ENCODE data around the gene ZNG1B. TPM values are rescaled to one million over a fixed set of nuclear protein-coding genes. Genes with fewer than 3 reads are reported as not detected.
"Not testable (repeated sequence)": the region's sequence is repeated elsewhere in the genome, so short reads cannot be mapped to it uniquely, and the experiment has no call there.

ZNG1B gene
- polyA plus RNA-seq, 4 donors: 16.3 to 33.5 (median 25.6) TPM

GRCh38 chr2:113431773-113432172, 5.7 kb upstream of the ZNG1B start:
- H3K9me3 ChIP-seq (ENCODE audit: control insufficient read depth in 2 of 2, insufficient read depth in 1 of 2, low read depth in 1 of 2, low read length in 1 of 2); DNase-seq; FAIRE-seq; H3K4me3 ChIP-seq (ENCODE audit: low read depth in 1 of 3, low read length in 3 of 3); H3K27me3 ChIP-seq (ENCODE audit: control insufficient read depth in 3 of 3, insufficient read depth in 3 of 3, low read length in 3 of 3); H3K27ac ChIP-seq (ENCODE audit: low read depth in 1 of 3, low read length in 2 of 3); H3K4me1 ChIP-seq (ENCODE audit: control insufficient read depth in 3 of 3, insufficient read depth in 2 of 3, low read depth in 1 of 3, low read length in 2 of 3); H3K36me3 ChIP-seq (ENCODE audit: control insufficient read depth in 3 of 3, insufficient read depth in 2 of 3, low read depth in 1 of 3, low read length in 3 of 3): not testable (repeated sequence)
- WGBS, 3 donors: 25 to 45% methylated on average over 1 of the region's 1 CpG; no CpG with 5 or more reads in 1 of the 3 donors

- not testable (repeated sequence) for H3K27me3 ChIP-seq (ENCODE audit: control insufficient read depth in 3 of 3, insufficient read depth in 3 of 3, low read length in 3 of 3); DNase-seq; H3K27ac ChIP-seq (ENCODE audit: low read depth in 1 of 3, low read length in 2 of 3); H3K4me1 ChIP-seq (ENCODE audit: control insufficient read depth in 3 of 3, insufficient read depth in 2 of 3, low read depth in 1 of 3, low read length in 2 of 3); H3K4me3 ChIP-seq (ENCODE audit: low read depth in 1 of 3, low read length in 3 of 3); FAIRE-seq; H3K36me3 ChIP-seq (ENCODE audit: control insufficient read depth in 3 of 3, insufficient read depth in 2 of 3, low read depth in 1 of 3, low read length in 3 of 3); H3K9me3 ChIP-seq (ENCODE audit: control insufficient read depth in 2 of 2, insufficient read depth in 1 of 2, low read depth in 1 of 2, low read length in 1 of 2)
Observed at GRCh38 chr2:113433468-113433867, 4.0 kb upstream of the ZNG1B start.

GRCh38 chr2:113465770-113466169, 28.3 kb downstream of the ZNG1B start:
- H3K9me3 ChIP-seq (ENCODE audit: control insufficient read depth in 2 of 2, insufficient read depth in 1 of 2, low read depth in 1 of 2, low read length in 1 of 2); H3K4me1 ChIP-seq (ENCODE audit: control insufficient read depth in 3 of 3, insufficient read depth in 2 of 3, low read depth in 1 of 3, low read length in 2 of 3); H3K27ac ChIP-seq (ENCODE audit: low read depth in 1 of 3, low read length in 2 of 3); H3K36me3 ChIP-seq (ENCODE audit: control insufficient read depth in 3 of 3, insufficient read depth in 2 of 3, low read depth in 1 of 3, low read length in 3 of 3); H3K4me3 ChIP-seq (ENCODE audit: low read depth in 1 of 3, low read length in 3 of 3); H3K27me3 ChIP-seq (ENCODE audit: control insufficient read depth in 3 of 3, insufficient read depth in 3 of 3, low read length in 3 of 3); DNase-seq; FAIRE-seq: not testable (repeated sequence)

- not testable (repeated sequence) for H3K36me3 ChIP-seq (ENCODE audit: control insufficient read depth in 3 of 3, insufficient read depth in 2 of 3, low read depth in 1 of 3, low read length in 3 of 3); H3K27me3 ChIP-seq (ENCODE audit: control insufficient read depth in 3 of 3, insufficient read depth in 3 of 3, low read length in 3 of 3); H3K9me3 ChIP-seq (ENCODE audit: control insufficient read depth in 2 of 2, insufficient read depth in 1 of 2, low read depth in 1 of 2, low read length in 1 of 2); H3K4me3 ChIP-seq (ENCODE audit: low read depth in 1 of 3, low read length in 3 of 3); H3K27ac ChIP-seq (ENCODE audit: low read depth in 1 of 3, low read length in 2 of 3); FAIRE-seq; DNase-seq; H3K4me1 ChIP-seq (ENCODE audit: control insufficient read depth in 3 of 3, insufficient read depth in 2 of 3, low read depth in 1 of 3, low read length in 2 of 3)
- 92 to 95% (median 92%) methylated on average over 17 to 18 of the region's 24 CpGs for WGBS, 3 donors
Observed at GRCh38 chr2:113476688-113477368, 39.3 kb downstream of the ZNG1B start.

- not testable (repeated sequence) for H3K36me3 ChIP-seq (ENCODE audit: control insufficient read depth in 3 of 3, insufficient read depth in 2 of 3, low read depth in 1 of 3, low read length in 3 of 3); H3K27me3 ChIP-seq (ENCODE audit: control insufficient read depth in 3 of 3, insufficient read depth in 3 of 3, low read length in 3 of 3); DNase-seq; H3K4me1 ChIP-seq (ENCODE audit: control insufficient read depth in 3 of 3, insufficient read depth in 2 of 3, low read depth in 1 of 3, low read length in 2 of 3); H3K9me3 ChIP-seq (ENCODE audit: control insufficient read depth in 2 of 2, insufficient read depth in 1 of 2, low read depth in 1 of 2, low read length in 1 of 2); H3K4me3 ChIP-seq (ENCODE audit: low read depth in 1 of 3, low read length in 3 of 3); H3K27ac ChIP-seq (ENCODE audit: low read depth in 1 of 3, low read length in 2 of 3); FAIRE-seq
- 95 to 96% methylated on average over 12 of the region's 13 CpGs; no CpG with 5 or more reads in 1 of the 3 donors for WGBS, 3 donors
Observed at GRCh38 chr2:113496527-113496926, 59.0 kb downstream of the ZNG1B start.

GRCh38 chr2:113498365-113498764, 60.9 kb downstream of the ZNG1B start, which contains the start of gene FOXD4L1:
Gene FOXD4L1, plus strand, starts transcription at chr2:113498665. Its CDS starts 592 bp downstream, at chr2:113499257.
- DNase-seq; H3K4me1 ChIP-seq (ENCODE audit: control insufficient read depth in 3 of 3, insufficient read depth in 2 of 3, low read depth in 1 of 3, low read length in 2 of 3); FAIRE-seq; H3K9me3 ChIP-seq (ENCODE audit: control insufficient read depth in 2 of 2, insufficient read depth in 1 of 2, low read depth in 1 of 2, low read length in 1 of 2); H3K27ac ChIP-seq (ENCODE audit: low read depth in 1 of 3, low read length in 2 of 3); H3K36me3 ChIP-seq (ENCODE audit: control insufficient read depth in 3 of 3, insufficient read depth in 2 of 3, low read depth in 1 of 3, low read length in 3 of 3); H3K4me3 ChIP-seq (ENCODE audit: low read depth in 1 of 3, low read length in 3 of 3): not testable (repeated sequence)
- H3K27me3 ChIP-seq (ENCODE audit: control insufficient read depth in 3 of 3, insufficient read depth in 3 of 3, low read length in 3 of 3): peaks cover 0 to 19% (median 0%) of the 10 kb centered on the region in 3 donors
- 35 to 77% (median 47%) methylated on average over 1 to 2 of the region's 4 CpGs for WGBS, 3 donors

- not testable (repeated sequence) for H3K27ac ChIP-seq (ENCODE audit: low read depth in 1 of 3, low read length in 2 of 3); H3K36me3 ChIP-seq (ENCODE audit: control insufficient read depth in 3 of 3, insufficient read depth in 2 of 3, low read depth in 1 of 3, low read length in 3 of 3); H3K9me3 ChIP-seq (ENCODE audit: control insufficient read depth in 2 of 2, insufficient read depth in 1 of 2, low read depth in 1 of 2, low read length in 1 of 2); H3K4me3 ChIP-seq (ENCODE audit: low read depth in 1 of 3, low read length in 3 of 3); DNase-seq; H3K4me1 ChIP-seq (ENCODE audit: control insufficient read depth in 3 of 3, insufficient read depth in 2 of 3, low read depth in 1 of 3, low read length in 2 of 3); FAIRE-seq
- 1 to 7% (median 6%) methylated on average over 28 to 43 of the region's 62 CpGs for WGBS, 3 donors
- H3K27me3 ChIP-seq (ENCODE audit: control insufficient read depth in 3 of 3, insufficient read depth in 3 of 3, low read length in 3 of 3): peaks cover 0 to 22% (median 0%) of the 10 kb centered on the region in 3 donors
Observed at GRCh38 chr2:113499019-113499885, 61.8 kb downstream of the ZNG1B start.

GRCh38 chr2:113499886-113500722, 62.6 kb downstream of the ZNG1B start:
- H3K4me3 ChIP-seq (ENCODE audit: low read depth in 1 of 3, low read length in 3 of 3); H3K4me1 ChIP-seq (ENCODE audit: control insufficient read depth in 3 of 3, insufficient read depth in 2 of 3, low read depth in 1 of 3, low read length in 2 of 3); H3K36me3 ChIP-seq (ENCODE audit: control insufficient read depth in 3 of 3, insufficient read depth in 2 of 3, low read depth in 1 of 3, low read length in 3 of 3); DNase-seq; FAIRE-seq; H3K27ac ChIP-seq (ENCODE audit: low read depth in 1 of 3, low read length in 2 of 3); H3K9me3 ChIP-seq (ENCODE audit: control insufficient read depth in 2 of 2, insufficient read depth in 1 of 2, low read depth in 1 of 2, low read length in 1 of 2): not testable (repeated sequence)
- 2 to 5% (median 2%) methylated on average over 11 to 32 of the region's 56 CpGs for WGBS, 3 donors
- peaks cover 0 to 23% (median 0%) of the 10 kb centered on the region in 3 donors for H3K27me3 ChIP-seq (ENCODE audit: control insufficient read depth in 3 of 3, insufficient read depth in 3 of 3, low read length in 3 of 3)

Measured in small intestine (tissue), 7 donors.